ENCODE measurements around the gene E2F4. TPM values are rescaled to one million over a fixed set of nuclear protein-coding genes. Genes with fewer than 3 reads are reported as not detected.

E2F4 gene
- total and polyA plus RNA-seq, 8 donors: 45.7 to 81.4 (median 53.9) TPM

GRCh38 chr16:67211674-67212073 lies 19.7 kb downstream of the E2F4 start:
- DNase-seq (no peak), ATAC-seq (no peak)
- Histone ChIP-seq H3K27me3 (no peaks in the 10 kb centered on the region), H3K4me1 (peaks cover under 1 to 25% of the 10 kb centered on the region in 2 donors), H3K9me3 (no peaks in the 10 kb centered on the region), H3K36me3 (peaks cover 0 to 7% of the 10 kb centered on the region in 2 donors), H3K27ac (no peak overlapping the region), H3K4me3 (no peak overlapping the region)
- intact Hi-C loops (cut with DNase I): no loop called here
- no peak for TF ChIP-seq CTCF (IDR thresholded peaks at IDR 0.05)

GRCh38 chr16:67212766-67213165 lies 20.8 kb downstream of the E2F4 start:
- Histone ChIP-seq H3K27ac (peak overlapping the region in 1 of 2 donors; percentile 33), H3K9me3 (no peaks in the 10 kb centered on the region), H3K27me3 (no peaks in the 10 kb centered on the region), H3K36me3 (no peaks in the 10 kb centered on the region), H3K4me3 (no peak overlapping the region), H3K4me1 (peaks cover 11 to 36% of the 10 kb centered on the region in 2 donors)
- TF ChIP-seq CTCF (IDR thresholded peaks at IDR 0.05): no peak
- no peak for DNase-seq
- intact Hi-C loops (cut with DNase I): no loop called here
- peak; percentile 52 for ATAC-seq

GRCh38 chr16:67213197-67214019 lies 21.5 kb downstream of the E2F4 start:
- Histone ChIP-seq H3K36me3 (no peaks in the 10 kb centered on the region), H3K4me1 (peaks cover 11 to 42% of the 10 kb centered on the region in 2 donors), H3K27ac (peak overlapping the region in 1 of 2 donors; percentile 33), H3K27me3 (no peaks in the 10 kb centered on the region), H3K9me3 (no peaks in the 10 kb centered on the region), H3K4me3 (no peak overlapping the region)
- intact Hi-C loops (cut with DNase I): no loop called here
- no peak for ATAC-seq
- DNase-seq: peak in 1 of 4 donors; percentile 24
- TF ChIP-seq CTCF (IDR thresholded peaks at IDR 0.05): no peak

- Histone ChIP-seq H3K27ac (peak overlapping the region in 1 of 2 donors; percentile 60), H3K27me3 (no peaks in the 10 kb centered on the region), H3K36me3 (no peaks in the 10 kb centered on the region), H3K9me3 (no peaks in the 10 kb centered on the region), H3K4me1 (peaks cover 11 to 43% of the 10 kb centered on the region in 2 donors), H3K4me3 (no peak overlapping the region)
- intact Hi-C loops (cut with DNase I): no loop called here
- DNase-seq (peak in 1 of 4 donors; percentile 28), ATAC-seq (no peak)
- no peak for TF ChIP-seq CTCF (IDR thresholded peaks at IDR 0.05)
Observed at GRCh38 chr16:67215706-67216105, 23.8 kb downstream of the E2F4 start.

GRCh38 chr16:67216612-67217490 lies 24.9 kb downstream of the E2F4 start:
- H3K27ac ChIP-seq: peak overlapping the region; percentile 19 to 60
- TF ChIP-seq CTCF (IDR thresholded peaks at IDR 0.05): no peak
- H3K4me3 ChIP-seq: no peak overlapping the region
- ATAC-seq: peak; percentile 64
- no peaks in the 10 kb centered on the region for H3K36me3 ChIP-seq
- peaks cover 11 to 43% of the 10 kb centered on the region in 2 donors for H3K4me1 ChIP-seq
- intact Hi-C loops (cut with DNase I): no loop called here
- H3K27me3 ChIP-seq: no peaks in the 10 kb centered on the region
- peak in 3 of 4 donors; percentile 30 to 56 (median 52) for DNase-seq
- H3K9me3 ChIP-seq: no peaks in the 10 kb centered on the region
